ACC112 (cell line): Measurements from ENCODE around the gene CATSPER3.

ENCODE experiments used
- H2AFZ ChIP-seq: fragments of 200-600 bp; sonication (generic); one replicate; pipeline ENCODE4 v1.6.0; 2017; ENCODE audit warnings: antibody characterized with exemption, low read length; ENCODE audit not compliant: unreplicated experiment
- H3K27ac ChIP-seq: fragments of 200-600 bp; sonication (generic); 2 replicates; pipeline ENCODE4 v1.5.1; 2014; ENCODE audit warnings: low read depth, mild to moderate bottlenecking, antibody characterized with exemption, low read length, moderate library complexity
- H3K27me3 ChIP-seq: fragments of 200-600 bp; sonication (generic); 2 replicates; pipeline ENCODE4 v1.6.1; 2014; ENCODE audit warnings: mild to moderate bottlenecking, antibody characterized with exemption, low read length, moderate library complexity, mixed read lengths; ENCODE audit not compliant: insufficient read depth
- H3K36me3 ChIP-seq: fragments of 200-600 bp; sonication (generic); 2 replicates; pipeline ENCODE4 v1.6.1; 2016; ENCODE audit warnings: mild to moderate bottlenecking, antibody characterized with exemption, low read length, moderate library complexity, mixed read lengths; ENCODE audit not compliant: insufficient read depth
- H3K4me1 ChIP-seq: fragments of 200-600 bp; sonication (generic); one replicate; pipeline ENCODE4 v1.6.1; 2016; ENCODE audit warnings: low read length, mixed read lengths; ENCODE audit not compliant: insufficient read depth, unreplicated experiment, control insufficient read depth
- H3K4me3 ChIP-seq: fragments of 200-600 bp; sonication (generic); 2 replicates; pipeline ENCODE4 v1.5.1; 2014; ENCODE audit warnings: mild to moderate bottlenecking, low read depth, low read length
- H3K79me2 ChIP-seq: fragments of 200-600 bp; sonication (generic); one replicate; pipeline ENCODE4 v1.6.0; 2016; ENCODE audit warnings: low read length; ENCODE audit not compliant: control insufficient read depth, unreplicated experiment, insufficient read depth

CATSPER3 gene

DNA sequence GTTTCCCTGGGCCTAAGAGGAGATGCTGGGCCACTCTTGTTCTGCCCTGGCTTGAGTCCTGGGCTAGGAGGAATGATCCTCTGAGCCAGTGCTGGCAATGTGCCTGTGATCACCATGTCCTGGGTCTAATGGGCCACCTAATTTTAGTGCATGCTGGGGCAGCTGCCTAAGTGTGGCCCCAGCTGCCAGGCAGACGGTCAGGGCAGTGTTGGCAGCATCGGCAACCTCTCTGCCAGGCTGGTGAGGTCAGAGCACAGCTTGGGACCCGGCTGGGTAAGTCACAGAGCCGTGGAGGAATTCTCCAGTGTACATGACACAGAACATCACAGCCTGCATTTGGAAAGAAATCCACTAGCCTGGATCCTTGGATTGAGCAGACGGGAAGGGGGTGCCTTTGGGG is 87.7 kb downstream of the CATSPER3 start:
- Histone ChIP-seq H2AFZ (no peak overlapping the region), H3K36me3 (no peaks in the 10 kb centered on the region), H3K4me3 (no peak overlapping the region), H3K79me2 (no peaks in the 10 kb centered on the region), H3K4me1 (no peaks in the 10 kb centered on the region), H3K27ac (no peak overlapping the region), H3K27me3 (peaks cover 31% of the 10 kb centered on the region)

DNA sequence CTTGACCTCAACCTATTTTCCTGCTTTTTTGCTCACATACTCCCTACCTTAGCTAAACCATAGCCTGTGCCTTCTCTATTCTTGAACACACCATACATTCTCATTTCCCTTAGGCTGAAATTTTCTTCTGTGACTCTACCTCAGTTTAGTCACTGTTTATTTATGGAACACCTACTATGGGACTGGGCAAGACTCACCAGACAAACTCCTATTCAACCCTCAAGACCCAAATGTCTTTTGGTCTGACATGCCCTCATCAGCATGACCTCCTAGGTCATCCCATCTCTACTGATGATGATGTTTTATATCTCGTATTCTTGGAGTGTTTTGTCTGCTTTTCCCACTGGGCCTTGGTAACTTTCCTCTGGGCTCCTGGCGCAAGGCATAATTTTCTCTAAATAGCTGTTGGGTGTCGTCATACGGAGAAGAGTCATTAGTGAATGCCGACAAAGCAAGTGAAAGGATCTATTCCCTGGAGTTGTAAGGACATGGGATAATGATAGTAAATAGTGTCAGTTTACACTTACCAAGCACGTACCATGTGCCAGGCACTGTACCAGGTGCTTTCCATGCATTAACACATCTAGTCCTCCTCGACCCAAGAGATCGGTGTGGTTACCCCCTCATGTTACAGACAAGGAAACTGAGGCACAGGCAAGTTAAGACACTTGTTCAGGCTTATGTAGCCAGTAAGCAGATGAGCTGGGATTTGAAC is 88.8 kb downstream of the CATSPER3 start:
- Histone ChIP-seq H3K27ac (no peak overlapping the region), H3K36me3 (no peaks in the 10 kb centered on the region), H3K27me3 (peaks cover 20% of the 10 kb centered on the region), H3K79me2 (no peaks in the 10 kb centered on the region), H2AFZ (no peak overlapping the region), H3K4me3 (no peak overlapping the region), H3K4me1 (no peaks in the 10 kb centered on the region)

DNA sequence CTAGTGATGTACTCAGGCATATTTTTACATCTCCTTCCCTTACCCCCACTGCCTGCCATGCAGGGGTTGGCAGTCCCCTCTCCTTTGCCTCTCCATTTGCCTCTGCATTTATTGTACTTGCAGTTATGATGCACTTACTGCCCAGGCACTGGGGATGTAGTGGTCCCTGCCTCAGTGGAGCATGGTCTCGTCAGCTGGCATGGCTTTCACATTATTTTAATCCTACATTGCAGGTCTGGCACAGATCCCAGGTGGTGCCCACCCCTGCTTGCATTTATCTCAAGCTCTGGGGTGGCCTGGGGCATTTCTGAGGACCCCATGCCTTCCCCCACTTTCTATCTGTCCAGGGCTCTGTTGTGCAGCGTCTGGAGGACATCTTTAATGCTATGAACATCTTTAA is 89.5 kb downstream of the CATSPER3 start:
- Histone ChIP-seq H3K79me2 (no peaks in the 10 kb centered on the region), H2AFZ (no peak overlapping the region), H3K27ac (no peak overlapping the region), H3K4me1 (no peaks in the 10 kb centered on the region), H3K27me3 (peaks cover 16% of the 10 kb centered on the region), H3K4me3 (no peak overlapping the region), H3K36me3 (no peaks in the 10 kb centered on the region)

DNA sequence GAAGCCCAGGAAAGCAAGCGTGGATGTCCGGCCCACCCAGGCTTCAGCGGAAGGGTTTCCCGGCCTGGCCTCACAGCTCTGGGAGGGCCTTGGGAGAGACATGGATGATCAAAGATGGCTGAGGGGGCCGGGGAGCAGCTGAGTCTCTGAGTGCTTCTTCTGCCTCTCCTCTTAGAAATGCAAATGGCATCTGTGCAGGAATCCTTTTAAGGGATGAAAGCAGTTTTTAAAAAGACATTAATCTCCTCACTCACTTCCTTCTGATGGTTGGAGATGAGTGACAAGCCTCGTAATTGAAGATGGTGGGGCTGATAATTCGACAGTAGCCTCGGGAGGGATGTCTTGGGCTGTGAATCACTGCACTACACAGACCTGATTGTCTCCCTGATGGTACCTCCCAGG is 90.6 kb downstream of the CATSPER3 start:
- Histone ChIP-seq H3K27ac (no peak overlapping the region), H3K4me1 (no peaks in the 10 kb centered on the region), H3K4me3 (no peak overlapping the region), H2AFZ (no peak overlapping the region), H3K79me2 (no peaks in the 10 kb centered on the region), H3K27me3 (peaks cover 9% of the 10 kb centered on the region), H3K36me3 (no peaks in the 10 kb centered on the region)

DNA sequence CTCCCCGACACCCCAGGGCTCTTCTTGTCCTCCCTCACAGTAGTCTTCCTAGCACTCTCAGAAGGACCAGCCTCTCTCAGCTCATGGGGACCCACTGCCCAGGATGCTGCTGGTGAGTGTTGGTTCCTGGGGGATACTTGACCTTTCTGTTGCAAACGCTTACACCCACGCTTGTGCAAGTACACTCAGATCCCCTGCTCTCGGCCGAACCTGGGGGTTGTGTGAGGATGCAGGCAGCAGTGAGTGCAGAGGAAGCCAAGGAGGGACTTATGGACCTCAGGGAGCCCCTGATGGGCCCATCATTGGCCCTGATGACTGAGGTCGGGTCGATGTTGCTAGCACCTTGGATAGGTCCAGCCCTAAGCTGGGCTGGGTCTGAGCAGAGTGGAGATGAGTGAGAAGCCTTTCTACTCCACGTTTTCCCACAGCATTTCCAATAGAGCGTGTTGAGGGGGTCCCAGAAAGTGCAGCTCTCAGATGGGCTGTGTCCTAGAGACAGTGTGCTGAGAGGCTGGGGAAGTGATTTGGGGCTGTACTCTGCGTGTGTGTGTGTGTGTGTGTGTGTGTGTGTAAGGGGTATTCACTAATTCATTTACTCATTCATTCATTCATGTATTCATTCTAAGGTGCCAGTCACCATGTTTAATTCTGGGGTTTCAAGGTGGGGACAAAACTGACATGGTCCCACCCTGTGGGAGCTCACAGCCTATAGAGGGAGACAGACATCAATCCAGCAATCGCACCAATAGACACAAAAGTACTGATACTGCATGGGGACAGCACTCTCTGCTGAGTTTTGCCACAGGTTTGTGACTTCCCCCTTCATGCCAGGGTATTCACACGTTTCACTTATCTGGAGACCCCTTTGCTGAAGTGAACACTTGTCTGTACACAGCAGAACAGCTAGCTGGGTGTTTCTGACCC is 91.6 kb downstream of the CATSPER3 start:
- Histone ChIP-seq H3K27me3 (peaks cover 6% of the 10 kb centered on the region), H3K4me1 (no peaks in the 10 kb centered on the region), H3K36me3 (no peaks in the 10 kb centered on the region), H2AFZ (no peak overlapping the region), H3K27ac (no peak overlapping the region), H3K79me2 (no peaks in the 10 kb centered on the region), H3K4me3 (no peak overlapping the region)

GRCh38 chr5:135060021-135060420 is 92.3 kb downstream of the CATSPER3 start:
- Histone ChIP-seq H3K27ac (no peak overlapping the region), H3K4me1 (no peaks in the 10 kb centered on the region), H3K79me2 (no peaks in the 10 kb centered on the region), H3K27me3 (peaks cover 6% of the 10 kb centered on the region), H3K4me3 (no peak overlapping the region), H3K36me3 (no peaks in the 10 kb centered on the region), H2AFZ (no peak overlapping the region)

- Histone ChIP-seq H3K79me2 (no peaks in the 10 kb centered on the region), H3K27ac (no peak overlapping the region), H3K36me3 (no peaks in the 10 kb centered on the region), H3K27me3 (peaks cover 6% of the 10 kb centered on the region; the same call in 1 of the 2 replicates), H3K4me1 (no peaks in the 10 kb centered on the region), H3K4me3 (no peak overlapping the region), H2AFZ (no peak overlapping the region)
Measured at GRCh38 chr5:135061001-135061400, 93.3 kb downstream of the CATSPER3 start.
